Tibial nerve (tissue), 4 donors: ENCODE results near the gene ARGLU1.

Experiments used
- CTCF ChIP-seq, 5 experiments: fragments of 200-600 bp in 3 of 5; fragments of 450-650 bp in 2 of 5; sonication (generic) in 3 of 5; IDR thresholded peaks; one replicate each; pipeline ENCODE4 v1.5.1; 2016 to 2019; ENCODE audit warnings: antibody characterized with exemption in 5 of 5, mild to moderate bottlenecking in 3 of 5, moderate library complexity in 2 of 5
- EP300 ChIP-seq, 2 donors: sonication (generic); formaldehyde crosslinking; IDR thresholded peaks; one replicate each; pipeline ENCODE4 v1.6.1; 2017; ENCODE audit warnings: antibody characterized with exemption in 2 of 2, mild to moderate bottlenecking in 1 of 2
- POLR2A ChIP-seq, 2 donors: fragments of 450-650 bp; IDR thresholded peaks; one replicate each; pipeline ENCODE4 v1.6.1; 2017; ENCODE audit warnings: antibody characterized with exemption in 2 of 2, mild to moderate bottlenecking in 2 of 2, moderate library complexity in 2 of 2

- TF ChIP-seq POLR2A (IDR thresholded peaks at IDR 0.05), result no peak
- TF ChIP-seq CTCF (IDR thresholded peaks at IDR 0.05), result no peak
- no peak for TF ChIP-seq EP300 (IDR thresholded peaks at IDR 0.05)
These were observed 19.8 kb downstream of the ARGLU1 start for GRCh38 chr13:106548064-106548696.
